ENCODE data around the gene MLLT3.

DNA sequence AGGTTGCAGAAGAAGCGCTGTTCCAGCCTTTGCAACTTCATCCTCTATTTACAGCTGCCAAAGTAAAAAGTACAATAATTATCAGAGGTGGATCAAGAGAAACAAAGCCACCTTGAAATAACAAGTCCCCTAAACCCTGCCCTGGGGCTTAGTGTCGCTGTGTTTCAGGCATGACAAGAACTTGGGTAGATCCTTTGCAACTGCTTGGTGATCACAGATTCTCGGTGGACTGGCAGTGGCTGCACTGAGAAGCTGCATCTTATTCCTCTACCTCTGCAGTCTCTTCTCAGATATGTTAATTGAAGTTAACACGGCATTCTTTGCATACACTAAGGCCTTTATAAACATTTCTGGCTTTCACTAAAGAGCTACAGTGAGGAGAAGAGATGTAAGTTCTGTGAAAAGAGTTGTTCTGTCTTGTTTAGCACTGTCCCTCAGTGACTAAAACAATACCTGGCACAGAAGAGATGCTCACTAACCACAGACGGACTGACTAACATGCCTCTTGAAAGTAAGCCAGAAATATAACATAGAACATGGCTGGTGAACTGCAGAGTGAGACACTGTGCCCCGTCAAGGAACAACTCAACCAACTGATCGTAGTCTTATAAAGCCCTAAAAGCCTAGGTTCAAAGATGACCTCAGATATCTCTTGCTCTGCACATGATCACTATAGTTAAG, 144.2 kb downstream of the MLLT3 start:
- TF ChIP-seq, protein P1, sequence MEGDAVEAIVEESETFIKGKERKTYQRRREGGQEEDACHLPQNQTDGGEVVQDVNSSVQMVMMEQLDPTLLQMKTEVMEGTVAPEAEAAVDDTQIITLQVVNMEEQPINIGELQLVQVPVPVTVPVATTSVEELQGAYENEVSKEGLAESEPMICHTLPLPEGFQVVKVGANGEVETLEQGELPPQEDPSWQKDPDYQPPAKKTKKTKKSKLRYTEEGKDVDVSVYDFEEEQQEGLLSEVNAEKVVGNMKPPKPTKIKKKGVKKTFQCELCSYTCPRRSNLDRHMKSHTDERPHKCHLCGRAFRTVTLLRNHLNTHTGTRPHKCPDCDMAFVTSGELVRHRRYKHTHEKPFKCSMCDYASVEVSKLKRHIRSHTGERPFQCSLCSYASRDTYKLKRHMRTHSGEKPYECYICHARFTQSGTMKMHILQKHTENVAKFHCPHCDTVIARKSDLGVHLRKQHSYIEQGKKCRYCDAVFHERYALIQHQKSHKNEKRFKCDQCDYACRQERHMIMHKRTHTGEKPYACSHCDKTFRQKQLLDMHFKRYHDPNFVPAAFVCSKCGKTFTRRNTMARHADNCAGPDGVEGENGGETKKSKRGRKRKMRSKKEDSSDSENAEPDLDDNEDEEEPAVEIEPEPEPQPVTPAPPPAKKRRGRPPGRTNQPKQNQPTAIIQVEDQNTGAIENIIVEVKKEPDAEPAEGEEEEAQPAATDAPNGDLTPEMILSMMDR (IDR thresholded peaks at IDR 0.05) = no peak
- TF ChIP-seq POLR2A (IDR thresholded peaks at IDR 0.05) (no peak), POLR2AphosphoS5 (IDR thresholded peaks at IDR 0.05) (no peak)
